Left kidney (tissue), 8 donors: ENCODE measurements around the gene AMDHD1. TPM values are rescaled to one million over a fixed set of nuclear protein-coding genes. Genes with fewer than 3 reads are reported as not detected.

Source experiments
- DNase-seq: peaks from one replicate; pipeline ENCODE4 v3.0.0-alpha.2; 2013
- long read RNA-seq, 8 donors: transcript quantifications; one replicate each; lab custom pipeline, GENCODE V29; 2026
- polyA plus RNA-seq: library from polyadenylated mRNA; unstranded; fragments of 120-200 nt; gene quantifications from one replicate; pipeline ENCODE4 v1.2.1, GENCODE V29; 2013; ENCODE audit not compliant: insufficient read length

The AMDHD1 gene, protein sequence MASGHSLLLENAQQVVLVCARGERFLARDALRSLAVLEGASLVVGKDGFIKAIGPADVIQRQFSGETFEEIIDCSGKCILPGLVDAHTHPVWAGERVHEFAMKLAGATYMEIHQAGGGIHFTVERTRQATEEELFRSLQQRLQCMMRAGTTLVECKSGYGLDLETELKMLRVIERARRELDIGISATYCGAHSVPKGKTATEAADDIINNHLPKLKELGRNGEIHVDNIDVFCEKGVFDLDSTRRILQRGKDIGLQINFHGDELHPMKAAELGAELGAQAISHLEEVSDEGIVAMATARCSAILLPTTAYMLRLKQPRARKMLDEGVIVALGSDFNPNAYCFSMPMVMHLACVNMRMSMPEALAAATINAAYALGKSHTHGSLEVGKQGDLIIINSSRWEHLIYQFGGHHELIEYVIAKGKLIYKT
- 1.5 TPM for polyA plus RNA-seq
- long read RNA-seq, donor 1: 0 reads
- long read RNA-seq, donor 2: 0 reads
- long read RNA-seq, donor 3: 0 reads
- long read RNA-seq, donor 4: 0 reads
- long read RNA-seq, donor 5: 0 reads
- long read RNA-seq, donor 6: 0 reads
- long read RNA-seq, donor 7: 0 reads
- long read RNA-seq, donor 8: 0 reads

DNA sequence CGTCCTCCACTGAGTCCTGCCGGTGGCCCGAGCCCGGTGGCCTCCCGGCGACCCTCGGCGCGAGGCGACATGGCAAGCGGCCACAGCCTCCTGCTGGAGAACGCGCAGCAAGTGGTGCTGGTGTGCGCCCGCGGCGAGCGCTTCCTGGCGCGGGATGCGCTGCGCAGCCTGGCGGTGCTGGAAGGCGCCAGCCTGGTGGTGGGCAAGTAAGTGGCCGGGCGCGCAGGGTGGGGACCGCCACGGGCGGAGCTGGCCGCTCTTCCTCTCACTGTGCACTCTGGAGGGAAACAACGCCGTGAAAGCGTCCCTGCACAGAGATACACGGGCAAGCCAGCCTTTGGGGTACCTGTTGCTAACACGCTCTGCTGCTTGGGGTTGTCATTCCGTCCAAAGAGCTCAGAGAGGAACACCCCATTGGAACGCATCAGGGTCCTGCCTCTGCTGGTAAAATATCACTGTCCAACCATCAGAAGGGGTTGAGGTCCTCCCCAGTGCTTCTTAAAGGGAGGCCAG is at the start of gene AMDHD1:
Gene AMDHD1 (plus strand): TSS at position 2 of the 513 bp plus-strand sequence. CDS start 68 bp downstream, at position 70.
- peak; percentile 39 for DNase-seq

DNA sequence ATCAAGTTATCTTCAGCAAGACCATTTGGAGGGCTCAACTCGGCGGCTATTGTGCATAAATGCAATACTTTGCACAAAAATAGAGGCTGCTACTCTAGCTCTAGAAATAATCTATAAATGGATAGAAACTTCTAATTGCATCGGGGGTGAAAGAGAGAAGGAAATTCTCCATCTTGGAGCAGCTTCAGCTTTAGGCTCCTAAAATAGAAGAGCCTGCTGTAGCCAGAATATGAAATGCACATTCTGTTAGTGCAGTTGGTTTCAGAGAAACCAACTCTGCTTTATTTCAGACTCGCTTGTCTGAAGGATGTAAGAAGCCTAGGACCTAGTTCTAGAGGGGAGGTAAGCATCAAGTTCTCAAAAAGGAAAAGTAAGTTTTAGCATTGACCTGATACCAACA is 46.3 kb upstream of the AMDHD1 start:
- DNase-seq: no peak

DNA sequence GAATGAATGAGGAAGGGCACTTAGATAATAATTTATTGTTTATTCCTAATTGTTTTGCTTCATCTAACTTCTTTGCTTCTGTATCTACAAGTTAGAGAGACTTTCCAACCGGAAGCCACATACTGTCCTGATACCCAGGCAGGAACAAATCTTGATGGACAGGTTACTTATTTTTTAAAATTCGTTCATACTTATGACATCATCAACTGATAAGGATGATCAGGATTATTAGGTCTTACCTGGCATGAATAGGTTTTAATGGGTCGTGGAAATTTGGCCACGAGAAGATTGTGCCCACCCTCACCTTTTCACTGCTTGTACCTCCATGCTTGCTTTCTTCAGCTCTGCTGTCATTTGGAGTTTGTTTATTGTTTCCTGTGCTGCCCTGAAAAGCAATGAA is 45.0 kb upstream of the AMDHD1 start:
- no peak for DNase-seq

DNA sequence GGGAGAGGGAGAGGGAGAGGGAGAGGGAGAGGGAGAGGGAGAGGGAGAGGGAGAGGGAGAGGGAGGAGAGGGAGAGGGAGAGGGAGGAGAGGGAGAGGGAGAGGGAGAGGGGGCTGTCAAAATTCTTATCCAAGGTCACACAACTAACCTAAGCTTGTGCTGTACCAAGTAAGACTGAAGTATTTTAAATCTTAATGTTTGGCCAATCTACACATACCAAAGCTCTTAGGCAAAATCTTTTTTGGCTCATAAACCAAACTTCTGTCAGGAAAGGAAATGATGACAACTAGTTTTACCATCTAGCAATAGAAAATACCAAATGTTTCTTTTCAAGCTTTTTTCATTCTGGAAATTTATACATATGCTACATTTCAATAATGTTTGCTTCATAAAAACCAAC is 34.6 kb upstream of the AMDHD1 start:
- DNase-seq: no peak

DNA sequence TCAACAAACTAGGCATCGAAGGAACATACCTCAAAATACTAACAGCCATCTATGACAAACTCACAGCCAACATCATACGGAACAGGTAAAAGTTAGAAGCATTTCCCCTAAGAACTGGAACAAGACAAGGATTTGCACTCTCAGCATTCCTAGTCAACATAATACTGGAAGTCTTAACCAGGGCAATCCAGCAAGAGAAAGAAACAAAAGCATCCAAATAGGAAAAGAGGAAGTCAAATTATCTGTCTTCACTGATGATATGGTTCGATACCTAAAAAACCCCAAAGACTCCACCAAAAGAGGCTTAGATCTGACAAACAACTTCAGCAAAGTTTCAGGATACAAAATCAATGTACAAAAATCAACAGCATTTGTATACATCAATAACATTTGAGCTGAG is 33.3 kb upstream of the AMDHD1 start:
- no peak for DNase-seq

DNA sequence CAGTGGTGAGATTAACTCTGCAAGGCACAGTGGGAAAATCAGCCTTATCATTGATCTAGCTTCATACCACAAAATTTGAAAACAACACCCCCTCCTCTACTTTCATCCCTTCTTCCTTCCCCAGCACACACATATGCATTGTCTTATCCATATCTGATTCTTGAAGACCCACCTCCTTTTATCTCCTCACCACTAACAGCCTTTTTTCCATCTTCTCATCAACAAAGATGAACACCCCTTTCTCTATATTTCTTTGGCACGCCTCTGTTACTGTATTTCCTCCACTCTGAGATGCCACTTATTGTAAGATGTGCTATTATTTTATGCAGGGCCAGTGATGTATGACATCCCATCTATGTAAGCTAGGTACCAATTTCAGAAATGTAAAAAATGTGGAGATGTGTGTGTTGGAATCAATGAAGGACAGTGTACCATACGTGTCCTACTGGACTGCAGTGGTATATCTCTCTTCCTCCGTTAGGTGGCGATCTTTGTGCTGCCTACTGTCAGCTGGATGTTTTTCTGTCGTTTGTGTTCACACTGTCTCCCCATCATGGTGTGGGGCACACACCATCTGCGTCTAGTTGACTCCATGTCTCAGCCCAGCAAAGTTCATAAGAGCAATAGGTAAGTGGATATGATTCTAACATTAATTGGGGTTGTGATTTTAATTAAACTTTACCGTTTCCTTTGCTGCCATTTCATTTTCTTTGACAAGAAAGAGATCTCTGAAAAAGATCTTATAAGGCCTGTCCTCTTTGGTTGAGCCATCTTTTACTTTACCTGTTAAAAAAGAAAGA is 24.7 kb upstream of the AMDHD1 start:
- peak; percentile 44 for DNase-seq

DNA sequence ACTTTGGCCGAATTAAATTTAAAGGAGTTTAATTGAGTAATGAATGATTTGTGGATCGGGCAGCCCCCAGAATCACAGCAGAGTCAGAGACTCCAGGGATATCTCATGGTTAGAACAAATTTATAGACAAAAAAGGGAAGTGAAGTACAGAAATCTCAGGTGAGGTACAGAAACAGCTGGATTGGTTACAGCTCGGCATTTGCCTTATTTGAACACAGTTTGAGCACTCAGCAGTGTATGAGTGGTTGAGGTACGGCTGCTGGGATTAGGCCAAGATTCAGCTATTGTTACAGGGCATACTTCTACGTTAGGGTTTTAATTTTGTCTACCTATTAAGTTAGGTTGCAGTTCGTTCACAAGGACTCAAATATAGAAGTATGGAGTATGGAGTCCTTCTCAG is 24.0 kb upstream of the AMDHD1 start:
- no peak for DNase-seq

DNA sequence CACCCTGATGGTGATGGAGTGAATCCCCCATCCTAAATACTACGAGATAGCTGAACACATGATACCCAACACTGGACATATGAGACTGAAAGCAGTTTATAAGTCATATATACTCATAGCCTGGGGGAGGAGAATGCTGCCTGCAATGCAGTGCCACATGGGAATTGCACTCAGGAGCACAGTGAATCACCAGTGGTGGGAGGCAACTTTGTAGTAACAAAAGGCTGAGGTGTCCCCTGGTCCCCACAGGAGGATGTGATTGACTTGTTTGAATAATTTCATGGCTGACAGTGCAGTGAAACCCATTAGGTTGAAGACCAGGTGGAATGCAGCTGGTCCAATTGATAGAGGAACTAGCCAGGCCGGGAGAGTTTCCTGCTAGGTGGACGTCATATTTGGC is 20.9 kb upstream of the AMDHD1 start:
- DNase-seq: no peak

DNA sequence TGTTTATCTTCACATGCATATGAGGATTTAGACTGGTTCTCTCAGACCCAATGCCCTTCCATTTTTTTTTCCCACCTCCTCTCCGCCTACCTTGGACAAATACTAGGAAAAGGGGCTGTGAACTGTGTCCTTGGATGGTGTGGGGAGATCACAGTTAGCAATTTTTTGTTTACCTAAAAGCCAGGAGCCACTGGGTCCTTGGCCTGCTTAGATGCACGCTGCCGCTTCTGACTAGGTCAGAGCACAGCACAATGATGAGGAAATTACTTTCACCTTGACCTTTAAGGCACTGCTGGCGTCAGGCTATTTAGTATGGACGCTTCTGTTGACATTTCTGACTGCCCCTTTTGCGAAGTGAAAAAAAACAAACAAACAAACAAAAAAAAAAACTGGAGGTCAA is 2.6 kb upstream of the AMDHD1 start:
- no peak for DNase-seq

DNA sequence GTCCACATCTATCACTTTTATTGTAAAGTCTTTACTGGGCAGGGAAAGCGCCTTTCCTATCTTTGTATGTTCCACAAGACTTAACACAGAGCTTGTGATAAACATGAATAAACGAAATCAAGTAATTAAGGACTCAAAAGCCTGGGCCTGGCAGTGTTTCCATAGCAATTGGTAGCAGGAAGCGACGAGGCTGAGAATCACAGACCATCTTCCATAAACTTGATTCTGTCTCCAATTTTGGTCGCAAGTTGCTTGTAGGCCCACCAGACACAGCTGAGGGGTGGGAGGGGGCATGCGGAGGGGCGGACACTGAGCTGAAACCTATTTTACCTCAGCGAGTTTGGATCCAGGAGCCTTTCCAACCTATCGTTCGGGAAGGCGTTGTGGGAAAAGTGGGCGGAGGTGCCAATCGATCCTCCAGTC is 1.0 kb upstream of the AMDHD1 start:
- peak; percentile 12 for DNase-seq

DNA sequence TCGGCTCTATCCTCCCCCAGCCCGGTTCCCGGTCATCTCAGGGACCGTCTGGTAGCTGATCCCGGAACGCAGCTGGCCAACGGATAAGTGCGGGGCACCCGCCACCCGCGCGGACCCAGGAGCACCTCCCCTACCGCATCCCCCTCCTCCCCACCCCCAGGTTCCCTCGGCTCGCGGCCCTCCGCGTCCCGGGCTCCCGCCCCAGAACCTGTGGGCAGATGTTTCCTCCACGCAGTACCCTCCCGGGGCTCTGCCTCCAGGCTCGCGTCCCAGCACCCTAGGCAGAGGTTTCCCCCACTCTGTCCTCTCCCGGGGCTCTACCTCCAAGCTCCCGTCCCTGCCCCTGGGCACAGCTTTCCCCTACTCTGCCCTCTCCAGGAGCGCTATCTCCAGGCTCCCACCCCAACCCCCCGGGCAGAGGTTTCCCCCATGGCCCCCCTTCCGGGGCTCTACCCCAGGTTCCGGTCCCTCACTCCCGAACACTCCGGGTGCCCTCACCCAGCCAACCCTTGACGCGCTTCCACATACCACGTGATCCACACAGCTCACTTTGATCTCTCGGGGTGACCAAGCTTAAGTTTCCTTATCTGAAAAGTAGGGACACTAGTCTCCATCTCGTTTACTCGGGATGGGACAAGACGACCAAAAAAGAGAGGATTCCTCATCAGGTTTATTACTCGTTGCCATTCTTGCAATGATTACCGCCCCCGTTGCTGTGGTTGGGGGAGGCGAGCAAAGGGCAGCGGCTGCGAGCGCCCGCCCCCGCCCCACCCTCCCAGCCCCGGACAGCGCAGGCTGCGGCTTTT is 404 bp upstream of the AMDHD1 start, which contains the start of gene CCDC38:
Gene CCDC38 (minus strand): TSS at position 91 of the 806 bp plus-strand sequence. CDS start 6,105 bp downstream, outside the sequence.
- DNase-seq: peak; percentile 60

DNA sequence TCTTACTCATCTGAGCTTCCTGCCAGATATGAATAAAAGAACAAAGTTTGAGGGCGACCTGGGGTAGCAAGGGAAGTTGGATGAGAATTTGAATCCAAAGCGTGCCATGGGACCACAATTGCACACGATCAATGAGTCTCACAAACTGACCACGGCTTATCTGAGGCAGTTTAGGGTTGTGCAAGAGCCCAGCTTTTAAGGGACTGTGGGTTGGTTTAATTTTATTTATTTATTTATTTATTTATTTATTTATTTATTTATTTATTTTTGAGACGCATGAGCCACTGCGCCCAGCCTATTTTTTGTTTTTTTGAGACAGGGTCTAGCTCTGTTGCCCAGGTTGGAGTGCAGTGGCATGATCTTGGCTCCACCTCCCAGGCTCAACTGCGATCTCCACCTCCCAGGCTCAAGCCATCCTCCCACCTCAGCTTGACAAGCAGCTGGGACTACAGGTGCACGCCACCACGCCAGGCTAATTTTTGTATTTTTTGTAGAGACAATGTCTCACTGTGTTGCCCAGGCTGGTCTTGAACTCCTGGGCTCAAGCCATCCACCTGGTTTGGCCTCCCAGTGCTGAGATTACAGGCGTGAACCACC is 1.1 kb downstream of the AMDHD1 start:
- DNase-seq: no peak

DNA sequence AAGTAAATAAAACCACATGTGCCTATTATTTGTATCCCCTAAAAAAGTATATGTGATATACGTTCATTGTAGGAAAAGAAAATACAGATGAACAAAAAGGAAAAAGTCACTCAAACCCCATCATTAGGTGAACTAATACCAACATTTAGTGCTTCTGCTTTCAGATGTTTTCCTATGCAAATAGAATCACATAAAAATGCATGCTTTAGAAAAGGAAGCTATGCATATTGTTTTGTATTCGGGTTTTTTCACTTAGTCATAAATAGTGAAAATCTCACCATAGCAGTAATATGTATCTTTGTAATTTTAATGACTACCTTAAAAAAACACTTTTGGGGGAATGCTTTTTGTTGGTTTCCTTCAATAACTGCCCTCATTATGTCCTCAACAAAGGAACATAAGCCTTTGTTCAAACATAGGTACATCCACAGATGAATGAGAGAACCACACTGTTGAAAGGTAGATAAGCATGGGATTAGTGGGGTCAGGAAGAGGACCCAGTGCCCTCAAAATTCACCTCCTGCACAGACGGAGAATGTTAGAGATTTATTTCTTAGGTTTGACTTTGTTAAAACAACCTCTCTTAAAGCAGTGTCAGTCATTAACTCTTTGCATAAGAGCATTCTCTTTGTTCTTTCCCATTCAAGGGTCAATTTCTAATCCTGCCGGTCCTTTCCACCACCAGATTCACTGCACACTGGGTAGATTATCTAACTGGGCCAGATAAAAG is 6.5 kb downstream of the AMDHD1 start:
- DNase-seq: no peak

DNA sequence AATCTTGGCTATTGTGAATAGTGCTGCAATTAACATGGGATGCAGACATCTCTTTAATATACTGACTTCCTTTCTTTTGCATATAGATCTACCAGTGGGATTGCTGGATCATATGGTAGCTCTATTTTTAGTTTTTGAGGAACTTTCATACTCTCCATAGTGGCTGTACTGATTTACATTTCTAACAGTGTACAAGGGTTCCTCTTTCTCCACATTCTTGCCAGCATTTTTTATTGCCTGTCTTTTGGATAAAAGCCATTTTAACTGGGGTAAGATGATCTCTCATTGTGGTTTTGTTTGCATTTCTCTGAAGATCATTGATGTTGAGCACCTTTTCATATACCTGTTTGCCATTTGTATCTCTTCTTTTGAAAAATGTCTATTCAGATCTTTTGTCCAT is 8.4 kb downstream of the AMDHD1 start:
- DNase-seq: no peak

DNA sequence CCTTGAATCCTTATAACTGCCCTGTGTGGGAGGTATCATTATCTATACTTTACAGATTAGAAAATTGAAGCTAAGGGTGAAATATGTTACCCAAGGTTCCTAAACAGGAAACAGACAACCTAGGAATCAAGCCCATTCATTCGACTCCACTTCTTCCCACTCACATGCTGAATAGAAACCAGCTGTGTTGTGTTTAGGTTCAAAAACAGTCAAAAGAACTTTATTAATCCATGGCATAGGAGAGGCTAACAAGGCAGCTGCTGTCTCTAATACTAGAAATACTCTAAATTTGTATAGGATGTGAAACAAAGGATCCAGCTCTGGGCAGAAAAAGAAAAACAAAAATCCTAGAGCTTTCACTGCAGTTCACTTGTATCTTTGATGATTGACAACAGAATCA is 9.9 kb downstream of the AMDHD1 start:
- DNase-seq: no peak

DNA sequence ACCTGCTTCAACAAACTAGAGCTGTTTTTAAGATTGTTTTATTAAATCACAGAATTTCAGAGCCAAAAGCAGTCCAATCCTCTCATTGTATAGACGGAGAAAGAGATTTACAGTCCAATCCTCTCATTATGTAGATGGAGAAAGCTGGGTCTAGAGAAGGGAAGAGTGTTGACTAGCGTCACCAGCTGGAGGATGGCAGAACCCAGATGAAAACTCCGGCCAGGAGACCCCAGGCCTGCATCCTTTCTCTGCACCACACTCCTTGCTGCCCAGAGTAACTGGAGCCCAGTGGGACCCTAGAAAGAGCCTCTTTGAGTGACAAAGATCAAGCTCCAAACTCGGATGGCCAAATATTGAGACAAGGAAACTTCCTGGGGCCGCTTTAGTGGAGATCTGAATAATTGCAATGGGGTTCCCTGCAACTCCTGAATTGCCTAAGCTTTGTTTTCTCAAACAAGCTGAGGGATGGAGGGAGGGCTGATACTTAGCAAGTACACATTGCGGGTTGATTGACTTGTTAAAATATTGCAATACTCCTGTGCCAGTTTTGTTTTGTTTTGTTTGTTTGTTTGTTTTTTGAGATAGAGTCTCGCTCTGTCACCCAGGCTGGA is 12.5 kb downstream of the AMDHD1 start:
- DNase-seq: no peak

DNA sequence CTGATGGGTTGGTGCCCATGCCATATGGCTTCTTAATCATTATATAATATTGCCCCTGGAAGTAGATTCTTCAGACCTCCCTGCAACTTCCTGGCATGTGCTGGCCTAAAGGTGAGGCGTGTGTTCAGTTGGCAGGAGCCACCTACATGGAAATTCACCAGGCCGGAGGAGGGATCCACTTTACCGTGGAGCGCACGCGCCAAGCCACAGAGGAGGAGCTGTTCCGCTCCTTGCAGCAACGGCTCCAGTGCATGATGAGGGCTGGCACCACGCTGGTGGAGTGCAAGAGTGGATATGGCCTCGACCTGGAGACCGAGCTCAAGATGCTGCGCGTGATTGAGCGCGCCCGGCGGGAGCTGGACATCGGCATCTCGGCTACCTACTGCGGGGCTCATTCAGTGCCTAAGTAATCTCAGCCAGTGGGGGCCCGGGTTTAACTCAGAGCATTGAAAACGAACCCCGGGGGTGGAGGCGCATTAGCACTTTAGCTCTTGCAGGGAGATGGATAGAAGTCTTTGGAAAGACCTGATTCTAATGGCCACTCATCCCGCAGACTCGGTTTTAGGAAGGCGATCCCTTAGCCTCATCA is 13.5 kb downstream of the AMDHD1 start:
- no peak for DNase-seq

DNA sequence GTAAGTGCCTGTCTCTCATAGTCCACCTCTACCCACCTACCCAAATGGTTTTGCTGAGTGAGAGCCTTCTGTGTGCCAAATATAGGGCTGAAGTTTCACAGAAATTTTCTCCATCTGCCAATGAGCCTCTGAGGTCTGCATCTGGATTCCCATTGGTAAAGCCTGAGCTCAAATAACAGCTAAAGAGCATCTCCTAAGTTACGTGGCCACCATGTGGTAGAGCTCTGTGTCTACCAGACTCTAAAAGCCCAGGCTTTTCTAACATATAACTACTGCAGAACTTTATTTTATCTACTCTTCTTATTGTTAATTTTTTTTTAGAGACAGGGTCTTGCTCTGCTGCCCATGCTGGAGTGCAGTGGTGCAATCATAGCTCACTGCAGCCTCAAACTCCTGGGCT is 16.0 kb downstream of the AMDHD1 start:
- no peak for DNase-seq

DNA sequence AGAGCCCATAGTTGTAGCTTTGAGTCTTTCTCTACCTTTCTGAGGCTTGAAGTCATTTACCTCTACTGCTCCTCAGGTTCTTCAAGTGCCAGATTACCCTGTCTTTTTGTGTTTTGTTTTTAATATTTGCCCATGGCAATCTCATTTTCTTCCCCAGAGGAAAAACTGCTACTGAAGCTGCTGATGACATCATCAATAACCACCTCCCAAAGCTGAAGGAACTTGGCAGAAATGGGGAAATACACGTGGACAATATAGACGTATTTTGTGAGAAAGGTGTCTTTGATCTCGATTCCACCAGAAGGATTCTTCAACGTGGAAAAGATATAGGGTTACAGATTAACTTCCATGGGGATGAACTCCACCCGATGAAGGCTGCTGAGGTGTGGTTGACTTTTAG is 17.1 kb downstream of the AMDHD1 start:
- no peak for DNase-seq

DNA sequence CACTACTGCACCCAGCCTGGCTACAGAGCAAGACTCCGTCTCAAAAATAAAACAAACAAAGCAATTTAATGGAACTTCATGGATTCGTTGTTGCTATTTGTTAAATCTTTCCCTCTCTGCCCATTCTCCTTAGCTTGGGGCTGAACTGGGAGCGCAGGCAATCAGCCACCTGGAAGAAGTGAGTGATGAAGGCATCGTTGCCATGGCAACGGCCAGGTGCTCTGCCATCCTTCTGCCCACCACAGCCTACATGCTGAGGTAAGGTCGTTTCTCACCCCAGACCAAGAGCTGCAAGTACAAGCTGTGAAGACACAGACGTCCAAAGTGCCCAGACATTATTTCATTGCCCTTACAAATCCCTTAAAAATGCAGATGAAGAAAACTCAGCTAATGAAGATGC is 19.1 kb downstream of the AMDHD1 start:
- no peak for DNase-seq
